Natural killer cell treated with Interleukin-12 subunit alpha and Interleukin-12 subunit beta and Interleukin-15 and Interleukin-18, amount 100 ng/mL, for 72 hours (primary cell): ENCODE results near the gene NUP210L. TPM values are rescaled to one million over a fixed set of nuclear protein-coding genes. Genes with fewer than 3 reads are reported as not detected.
A peak's percentile ranks its signal among the peaks of the same experiment; 100 is the strongest.
"Not testable (repeated sequence)": the region's sequence is repeated elsewhere in the genome, so short reads cannot be mapped to it uniquely, and the experiment has no call there.

Source experiments
- ATAC-seq, 2 donors: fragments of 150-1000 bp; cut with Tn5 transposase in 1 of 2; sonication (Bioruptor Pico), chemical (Tn5 transposase) in 1 of 2; 2 replicates each; pipeline ENCODE4 v1.10.0; 2021
- DNase-seq: peaks from one replicate; pipeline ENCODE4 v3.0.0; 2022; ENCODE audit warnings: low spot score
- H3K27ac Mint-ChIP-seq, 2 donors: 1 replicate in 1 of 2; 2 replicates in 1 of 2; pipeline ENCODE4 v1.8.0; 2022; ENCODE audit warnings: mixed read lengths in 2 of 2, mild to moderate bottlenecking in 1 of 2, moderate library complexity in 1 of 2
- H3K27me3 Mint-ChIP-seq, 2 donors: 1 replicate in 1 of 2; 2 replicates in 1 of 2; pipeline ENCODE4 v1.8.0; 2022; ENCODE audit warnings: mixed read lengths in 2 of 2
- H3K36me3 Mint-ChIP-seq: one replicate; pipeline ENCODE4 v1.8.0; 2022; ENCODE audit warnings: mixed read lengths
- H3K4me1 Mint-ChIP-seq, 2 donors: 1 replicate in 1 of 2; 2 replicates in 1 of 2; pipeline ENCODE4 v1.8.0; 2022; ENCODE audit warnings: low read depth in 2 of 2, mixed read lengths in 2 of 2, mild to moderate bottlenecking in 1 of 2
- H3K4me3 Mint-ChIP-seq: one replicate; pipeline ENCODE4 v1.8.0; 2022; ENCODE audit warnings: mixed read lengths
- H3K9me3 Mint-ChIP-seq: 2 replicates; pipeline ENCODE4 v1.8.0; 2022; ENCODE audit warnings: mixed read lengths
- total RNA-seq, 2 donors: library from RNA; stranded (reverse); gene quantifications; one replicate each; pipeline ENCODE4 v1.2.3, GENCODE V29; 2022

The NUP210L gene
- total RNA-seq, 2 donors from 2014 or later: 0.24 TPM; not detected in 1

GRCh38 chr1:154047436-154047835 is 107.4 kb downstream of the NUP210L start:
- H3K4me3 Mint-ChIP-seq, ATAC-seq, H3K27ac Mint-ChIP-seq, H3K4me1 Mint-ChIP-seq, H3K36me3 Mint-ChIP-seq, DNase-seq, H3K9me3 Mint-ChIP-seq: not testable (repeated sequence)
- peaks cover under 1 to 17% of the 10 kb centered on the region in 2 donors for H3K27me3 Mint-ChIP-seq

- not testable (repeated sequence) for H3K36me3 Mint-ChIP-seq, H3K4me1 Mint-ChIP-seq, DNase-seq, ATAC-seq, H3K4me3 Mint-ChIP-seq, H3K27ac Mint-ChIP-seq, H3K9me3 Mint-ChIP-seq, H3K27me3 Mint-ChIP-seq
These were observed 121.2 kb downstream of the NUP210L start for GRCh38 chr1:154033697-154034096.

GRCh38 chr1:154019940-154020339 is 134.9 kb downstream of the NUP210L start:
- Mint-ChIP-seq H3K9me3 (no peaks in the 10 kb centered on the region), H3K4me1 (no peaks in the 10 kb centered on the region), H3K4me3 (no peak overlapping the region), H3K27me3 (no peaks in the 10 kb centered on the region), H3K27ac (no peak overlapping the region), H3K36me3 (no peaks in the 10 kb centered on the region)
- ATAC-seq: no peak
- no peak for DNase-seq

- H3K27ac Mint-ChIP-seq: no peak overlapping the region
- DNase-seq (no peak), ATAC-seq (no peak)
- H3K27me3 Mint-ChIP-seq: no peaks in the 10 kb centered on the region
- H3K9me3 Mint-ChIP-seq: no peaks in the 10 kb centered on the region
- peaks cover 0 to 2% of the 10 kb centered on the region in 2 donors for H3K4me1 Mint-ChIP-seq
- H3K4me3 Mint-ChIP-seq: no peak overlapping the region
- no peaks in the 10 kb centered on the region for H3K36me3 Mint-ChIP-seq
These were observed 135.6 kb downstream of the NUP210L start for GRCh38 chr1:154019269-154019668.

- H3K4me3 Mint-ChIP-seq: no peak overlapping the region
- DNase-seq: no peak
- H3K4me1 Mint-ChIP-seq: peaks cover 0 to 4% of the 10 kb centered on the region in 2 donors
- H3K36me3 Mint-ChIP-seq: no peaks in the 10 kb centered on the region
- H3K27ac Mint-ChIP-seq: no peak overlapping the region
- peak in 1 of 2 donors; percentile 52 for ATAC-seq
- no peaks in the 10 kb centered on the region for H3K27me3 Mint-ChIP-seq
- no peaks in the 10 kb centered on the region for H3K9me3 Mint-ChIP-seq
These were observed 140.5 kb downstream of the NUP210L start for GRCh38 chr1:154014154-154014907.

GRCh38 chr1:154012543-154012942 is 142.3 kb downstream of the NUP210L start:
- H3K9me3 Mint-ChIP-seq, H3K27me3 Mint-ChIP-seq, H3K27ac Mint-ChIP-seq, H3K36me3 Mint-ChIP-seq, DNase-seq, H3K4me3 Mint-ChIP-seq, H3K4me1 Mint-ChIP-seq, ATAC-seq: not testable (repeated sequence)

- DNase-seq (no peak), ATAC-seq (no peak)
- Mint-ChIP-seq H3K4me3 (no peak overlapping the region), H3K4me1 (peaks cover 0 to 4% of the 10 kb centered on the region in 2 donors), H3K36me3 (no peaks in the 10 kb centered on the region), H3K27ac (no peak overlapping the region), H3K9me3 (no peaks in the 10 kb centered on the region), H3K27me3 (no peaks in the 10 kb centered on the region)
These were observed 142.7 kb downstream of the NUP210L start for GRCh38 chr1:154012129-154012528.

GRCh38 chr1:154006136-154006535 is 148.7 kb downstream of the NUP210L start:
- Mint-ChIP-seq H3K27ac (no peak overlapping the region), H3K27me3 (no peaks in the 10 kb centered on the region)

GRCh38 chr1:154000420-154000819 is 154.5 kb downstream of the NUP210L start:
- Mint-ChIP-seq H3K4me1 (peaks cover 4% of the 10 kb centered on the region in 2 donors), H3K27me3 (no peaks in the 10 kb centered on the region)
- DNase-seq: no peak

More at GRCh38 chr1:154006136-154006535, 148.7 kb downstream of the NUP210L start:
- Mint-ChIP-seq H3K9me3 (no peaks in the 10 kb centered on the region), H3K36me3 (no peaks in the 10 kb centered on the region), H3K4me3 (no peak overlapping the region), H3K4me1 (no peaks in the 10 kb centered on the region)
- no peak for DNase-seq
- ATAC-seq: no peak

GRCh38 chr1:153996882-153997281 is 158.0 kb downstream of the NUP210L start:
- DNase-seq, H3K4me3 Mint-ChIP-seq, H3K27ac Mint-ChIP-seq, ATAC-seq, H3K9me3 Mint-ChIP-seq, H3K27me3 Mint-ChIP-seq: not testable (repeated sequence)
- Mint-ChIP-seq H3K36me3 (peaks cover 15% of the 10 kb centered on the region), H3K4me1 (peaks cover 14 to 17% of the 10 kb centered on the region in 2 donors)

More at GRCh38 chr1:154000420-154000819, 154.5 kb downstream of the NUP210L start:
- H3K4me3 Mint-ChIP-seq: no peak overlapping the region
- H3K9me3 Mint-ChIP-seq: no peaks in the 10 kb centered on the region
- peaks cover 4% of the 10 kb centered on the region for H3K36me3 Mint-ChIP-seq
- no peak for ATAC-seq
- no peak overlapping the region for H3K27ac Mint-ChIP-seq

GRCh38 chr1:153995640-153996039 is 159.2 kb downstream of the NUP210L start:
- no peaks in the 10 kb centered on the region for H3K27me3 Mint-ChIP-seq
- no peak overlapping the region for H3K27ac Mint-ChIP-seq
- H3K9me3 Mint-ChIP-seq: no peaks in the 10 kb centered on the region
- H3K4me1 Mint-ChIP-seq: peaks cover 23 to 25% of the 10 kb centered on the region in 2 donors
- ATAC-seq: no peak
- no peak overlapping the region for H3K4me3 Mint-ChIP-seq
- DNase-seq: no peak
- H3K36me3 Mint-ChIP-seq: peaks cover 24% of the 10 kb centered on the region

- Mint-ChIP-seq H3K36me3 (peaks cover 24% of the 10 kb centered on the region), H3K4me3 (no peak overlapping the region), H3K27ac (no peak overlapping the region), H3K9me3 (peaks cover 2% of the 10 kb centered on the region), H3K4me1 (peaks cover 28 to 30% of the 10 kb centered on the region in 2 donors), H3K27me3 (no peaks in the 10 kb centered on the region)
- ATAC-seq: no peak
- DNase-seq: no peak
These were observed 159.7 kb downstream of the NUP210L start for GRCh38 chr1:153995202-153995601.

- peaks cover 24% of the 10 kb centered on the region for H3K36me3 Mint-ChIP-seq
- peaks cover 36 to 39% of the 10 kb centered on the region in 2 donors for H3K4me1 Mint-ChIP-seq
- H3K9me3 Mint-ChIP-seq: peaks cover 2% of the 10 kb centered on the region
- ATAC-seq (no peak), DNase-seq (no peak)
- peak overlapping the region; percentile 95 to 98 for H3K27ac Mint-ChIP-seq
- no peaks in the 10 kb centered on the region for H3K27me3 Mint-ChIP-seq
- H3K4me3 Mint-ChIP-seq: peak overlapping the region; percentile 95
These were observed 163.1 kb downstream of the NUP210L start for GRCh38 chr1:153991806-153992205.

- ATAC-seq (no peak), DNase-seq (no peak)
- H3K27ac Mint-ChIP-seq: peak overlapping the region; percentile 95 to 98
- H3K4me3 Mint-ChIP-seq: peak overlapping the region; percentile 95
- H3K9me3 Mint-ChIP-seq: peaks cover 2% of the 10 kb centered on the region
- peaks cover 24% of the 10 kb centered on the region for H3K36me3 Mint-ChIP-seq
- no peaks in the 10 kb centered on the region for H3K27me3 Mint-ChIP-seq
- H3K4me1 Mint-ChIP-seq: peaks cover 42 to 45% of the 10 kb centered on the region in 2 donors
These were observed 163.7 kb downstream of the NUP210L start for GRCh38 chr1:153991151-153991630.
